HepG2 (cell line): ENCODE measurements around the gene TRIM7. TPM values are rescaled to one million over a fixed set of nuclear protein-coding genes. Genes with fewer than 3 reads are reported as not detected.
A peak's percentile ranks its signal among the peaks of the same experiment; 100 is the strongest.

ENCODE experiments used
- CC2D1A ChIP-seq: sonication (generic); formaldehyde crosslinking; IDR thresholded peaks from 2 replicates; pipeline ENCODE4 v1.8.1; 2023; ENCODE audit warnings: mild to moderate bottlenecking, missing genetic modification reagents
- HES4 ChIP-seq: sonication (generic); formaldehyde crosslinking; IDR thresholded peaks from 2 replicates; pipeline ENCODE4 v1.9.0; 2021; ENCODE audit warnings: mild to moderate bottlenecking, missing genetic modification reagents, borderline replicate concordance
- HOXA5 ChIP-seq: sonication (generic); formaldehyde crosslinking; IDR thresholded peaks from 2 replicates; pipeline ENCODE4 v1.4.0; 2020; ENCODE audit warnings: missing genetic modification reagents
- JDP2 ChIP-seq: sonication (generic); formaldehyde crosslinking; IDR thresholded peaks from 2 replicates; pipeline ENCODE4 v1.8.1; 2022; ENCODE audit warnings: missing genetic modification reagents, borderline replicate concordance
- NFE2 ChIP-seq: sonication (generic); formaldehyde crosslinking; IDR thresholded peaks from 2 replicates; pipeline ENCODE4 v1.4.0; 2020; ENCODE audit warnings: missing genetic modification reagents
- NFYB ChIP-seq: sonication (generic); formaldehyde crosslinking; IDR thresholded peaks from 2 replicates; pipeline ENCODE4 v1.4.0; 2020; ENCODE audit warnings: missing genetic modification reagents
- SALL2 ChIP-seq: sonication (generic); formaldehyde crosslinking; IDR thresholded peaks from 2 replicates; pipeline ENCODE4 v1.8.1; 2023; ENCODE audit warnings: mild to moderate bottlenecking, missing genetic modification reagents, inconsistent platforms
- ZFP82 ChIP-seq: sonication (generic); formaldehyde crosslinking; IDR thresholded peaks from 2 replicates; pipeline ENCODE4 v1.5.1; 2020; ENCODE audit warnings: mild to moderate bottlenecking, missing genetic modification reagents, borderline replicate concordance
- ZNF121 ChIP-seq: sonication (generic); formaldehyde crosslinking; IDR thresholded peaks from 2 replicates; pipeline ENCODE4 v1.5.0; 2020; ENCODE audit warnings: mild to moderate bottlenecking, missing genetic modification reagents
- ZNF557 ChIP-seq: sonication (generic); formaldehyde crosslinking; IDR thresholded peaks from 2 replicates; pipeline ENCODE4 v1.4.0; 2020; ENCODE audit warnings: missing genetic modification reagents
- ZNF75D ChIP-seq: sonication (generic); formaldehyde crosslinking; IDR thresholded peaks from 2 replicates; pipeline ENCODE4 v1.8.1; 2023; ENCODE audit warnings: missing genetic modification reagents, mild to moderate bottlenecking, borderline replicate concordance
- ZNF766 ChIP-seq: sonication (generic); formaldehyde crosslinking; IDR thresholded peaks from 2 replicates; pipeline ENCODE4 v1.5.0; 2020; ENCODE audit warnings: missing genetic modification reagents, borderline replicate concordance
- polyA plus RNA-seq, 8 experiments: library from polyadenylated mRNA; depleted of rRNA in 3 of 8; stranded (reverse) in 7 of 8; unstranded in 1 of 8; fragments of >200 nt; fragmentation: Illumina TruSeq in 4 of 8; extraction: Trizol in 4 of 8; gene quantifications; 2 replicates each; pipeline versions ENCODE4 v1.2.1 to v1.2.3, GENCODE V29; 2011 to 2016; ENCODE audit warnings: low read depth in 4 of 8, missing spikeins in 1 of 8, mixed read lengths in 1 of 8; ENCODE audit not compliant: insufficient read depth in 1 of 8
- total RNA-seq, 5 experiments: library from RNA; depleted of rRNA; stranded (reverse); fragments of >200 nt; fragmentation: Illumina TruSeq; extraction: Trizol; gene quantifications; 2 replicates each; pipeline ENCODE4 v1.2.3, GENCODE V29; 2016; ENCODE audit warnings: low read depth in 1 of 5
- TF ChIP-seq, protein P1 (sequence below): IDR thresholded peaks from 2 replicates; pipeline ENCODE4 v1.4.0; 2020; ENCODE audit warnings: mild to moderate bottlenecking, missing genetic modification reagents
- TF ChIP-seq, protein P2 (sequence below): sonication (generic); formaldehyde crosslinking; IDR thresholded peaks from 2 replicates; pipeline ENCODE4 v1.5.0; 2020; ENCODE audit warnings: missing genetic modification reagents
- TF ChIP-seq, protein P3 (sequence below): sonication (generic); formaldehyde crosslinking; IDR thresholded peaks from 2 replicates; pipeline ENCODE4 v1.4.0; 2020; ENCODE audit warnings: missing genetic modification reagents
- TF ChIP-seq, protein P4 (sequence below): sonication (generic); formaldehyde crosslinking; IDR thresholded peaks from 2 replicates; pipeline ENCODE4 v1.4.0; 2020; ENCODE audit warnings: missing genetic modification reagents

TRIM7 gene
- total and polyA plus RNA-seq, 2 of the 13 experiments (the other 11 are each of a cell fraction or from before 2014, with no cell fraction given), result 0.13 TPM; not detected in 1

DNA sequence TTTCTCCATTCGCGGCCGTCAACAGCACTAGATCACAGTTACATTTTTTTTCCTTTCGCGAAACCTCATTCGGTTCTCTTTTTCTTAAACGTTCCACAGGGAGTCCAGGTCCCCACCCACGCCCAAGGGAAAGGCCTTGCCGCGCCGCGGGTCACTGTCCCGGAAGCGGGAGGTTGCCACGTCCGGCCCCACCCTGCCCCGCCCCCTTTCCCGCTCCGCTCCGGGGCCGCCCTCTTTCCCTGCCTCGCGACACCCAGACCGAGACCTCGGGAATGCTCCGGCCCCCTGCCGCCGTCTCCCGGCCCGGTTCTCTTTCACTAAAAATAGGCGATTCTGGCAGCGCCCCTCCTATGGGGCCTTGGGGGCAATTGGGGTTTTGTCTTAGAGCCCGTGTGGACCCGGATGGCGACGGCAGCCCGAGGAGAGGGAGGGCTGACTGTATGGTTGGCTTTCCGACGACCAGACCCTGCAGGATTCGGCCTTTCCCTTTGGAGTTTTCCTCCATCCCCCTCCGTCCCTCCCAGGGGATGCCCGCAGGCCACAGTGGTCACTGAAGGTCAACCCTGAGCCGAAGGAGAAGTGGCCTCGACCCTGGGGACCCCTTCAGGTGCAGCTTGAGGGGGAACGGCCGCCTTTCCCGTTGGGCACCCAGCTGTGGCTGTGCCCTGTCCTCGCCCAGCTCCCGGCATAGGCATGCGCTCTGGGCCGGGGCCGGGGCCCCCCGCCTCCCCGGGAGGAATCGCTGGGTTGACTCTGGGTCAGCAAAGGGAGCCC, 41.5 kb upstream of the TRIM7 start (continued):
- TF ChIP-seq, protein P1, sequence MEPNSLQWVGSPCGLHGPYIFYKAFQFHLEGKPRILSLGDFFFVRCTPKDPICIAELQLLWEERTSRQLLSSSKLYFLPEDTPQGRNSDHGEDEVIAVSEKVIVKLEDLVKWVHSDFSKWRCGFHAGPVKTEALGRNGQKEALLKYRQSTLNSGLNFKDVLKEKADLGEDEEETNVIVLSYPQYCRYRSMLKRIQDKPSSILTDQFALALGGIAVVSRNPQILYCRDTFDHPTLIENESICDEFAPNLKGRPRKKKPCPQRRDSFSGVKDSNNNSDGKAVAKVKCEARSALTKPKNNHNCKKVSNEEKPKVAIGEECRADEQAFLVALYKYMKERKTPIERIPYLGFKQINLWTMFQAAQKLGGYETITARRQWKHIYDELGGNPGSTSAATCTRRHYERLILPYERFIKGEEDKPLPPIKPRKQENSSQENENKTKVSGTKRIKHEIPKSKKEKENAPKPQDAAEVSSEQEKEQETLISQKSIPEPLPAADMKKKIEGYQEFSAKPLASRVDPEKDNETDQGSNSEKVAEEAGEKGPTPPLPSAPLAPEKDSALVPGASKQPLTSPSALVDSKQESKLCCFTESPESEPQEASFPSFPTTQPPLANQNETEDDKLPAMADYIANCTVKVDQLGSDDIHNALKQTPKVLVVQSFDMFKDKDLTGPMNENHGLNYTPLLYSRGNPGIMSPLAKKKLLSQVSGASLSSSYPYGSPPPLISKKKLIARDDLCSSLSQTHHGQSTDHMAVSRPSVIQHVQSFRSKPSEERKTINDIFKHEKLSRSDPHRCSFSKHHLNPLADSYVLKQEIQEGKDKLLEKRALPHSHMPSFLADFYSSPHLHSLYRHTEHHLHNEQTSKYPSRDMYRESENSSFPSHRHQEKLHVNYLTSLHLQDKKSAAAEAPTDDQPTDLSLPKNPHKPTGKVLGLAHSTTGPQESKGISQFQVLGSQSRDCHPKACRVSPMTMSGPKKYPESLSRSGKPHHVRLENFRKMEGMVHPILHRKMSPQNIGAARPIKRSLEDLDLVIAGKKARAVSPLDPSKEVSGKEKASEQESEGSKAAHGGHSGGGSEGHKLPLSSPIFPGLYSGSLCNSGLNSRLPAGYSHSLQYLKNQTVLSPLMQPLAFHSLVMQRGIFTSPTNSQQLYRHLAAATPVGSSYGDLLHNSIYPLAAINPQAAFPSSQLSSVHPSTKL (CRISPR knock-in tag), result no peak; the same call in 1 of the 2 replicates
- TF ChIP-seq, protein P2, sequence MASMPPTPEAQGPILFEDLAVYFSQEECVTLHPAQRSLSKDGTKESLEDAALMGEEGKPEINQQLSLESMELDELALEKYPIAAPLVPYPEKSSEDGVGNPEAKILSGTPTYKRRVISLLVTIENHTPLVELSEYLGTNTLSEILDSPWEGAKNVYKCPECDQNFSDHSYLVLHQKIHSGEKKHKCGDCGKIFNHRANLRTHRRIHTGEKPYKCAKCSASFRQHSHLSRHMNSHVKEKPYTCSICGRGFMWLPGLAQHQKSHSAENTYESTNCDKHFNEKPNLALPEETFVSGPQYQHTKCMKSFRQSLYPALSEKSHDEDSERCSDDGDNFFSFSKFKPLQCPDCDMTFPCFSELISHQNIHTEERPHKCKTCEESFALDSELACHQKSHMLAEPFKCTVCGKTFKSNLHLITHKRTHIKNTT, result no peak
- TF ChIP-seq HOXA5 (CRISPR knock-in tag) (peak; percentile 60), ZNF766 (CRISPR knock-in tag) (no peak; the same call in 1 of the 2 replicates), JDP2 (CRISPR knock-in tag) (no peak; the same call in 1 of the 2 replicates), NFYB (CRISPR knock-in tag) (no peak), CC2D1A (CRISPR knock-in tag) (no peak), ZNF121 (no peak), ZFP82 (CRISPR knock-in tag) (no peak), ZNF75D (CRISPR knock-in tag) (peak; percentile 55; the same call in 1 of the 2 replicates), HES4 (CRISPR knock-in tag) (no peak), ZNF557 (CRISPR knock-in tag) (0 out of 2 replicates have a peak, but pooled peaks have one; percentile 39), SALL2 (CRISPR knock-in tag) (no peak), NFE2 (no peak)
- TF ChIP-seq, protein P3, sequence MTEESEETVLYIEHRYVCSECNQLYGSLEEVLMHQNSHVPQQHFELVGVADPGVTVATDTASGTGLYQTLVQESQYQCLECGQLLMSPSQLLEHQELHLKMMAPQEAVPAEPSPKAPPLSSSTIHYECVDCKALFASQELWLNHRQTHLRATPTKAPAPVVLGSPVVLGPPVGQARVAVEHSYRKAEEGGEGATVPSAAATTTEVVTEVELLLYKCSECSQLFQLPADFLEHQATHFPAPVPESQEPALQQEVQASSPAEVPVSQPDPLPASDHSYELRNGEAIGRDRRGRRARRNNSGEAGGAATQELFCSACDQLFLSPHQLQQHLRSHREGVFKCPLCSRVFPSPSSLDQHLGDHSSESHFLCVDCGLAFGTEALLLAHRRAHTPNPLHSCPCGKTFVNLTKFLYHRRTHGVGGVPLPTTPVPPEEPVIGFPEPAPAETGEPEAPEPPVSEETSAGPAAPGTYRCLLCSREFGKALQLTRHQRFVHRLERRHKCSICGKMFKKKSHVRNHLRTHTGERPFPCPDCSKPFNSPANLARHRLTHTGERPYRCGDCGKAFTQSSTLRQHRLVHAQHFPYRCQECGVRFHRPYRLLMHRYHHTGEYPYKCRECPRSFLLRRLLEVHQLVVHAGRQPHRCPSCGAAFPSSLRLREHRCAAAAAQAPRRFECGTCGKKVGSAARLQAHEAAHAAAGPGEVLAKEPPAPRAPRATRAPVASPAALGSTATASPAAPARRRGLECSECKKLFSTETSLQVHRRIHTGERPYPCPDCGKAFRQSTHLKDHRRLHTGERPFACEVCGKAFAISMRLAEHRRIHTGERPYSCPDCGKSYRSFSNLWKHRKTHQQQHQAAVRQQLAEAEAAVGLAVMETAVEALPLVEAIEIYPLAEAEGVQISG, result peak; percentile 72
- TF ChIP-seq, protein P4, sequence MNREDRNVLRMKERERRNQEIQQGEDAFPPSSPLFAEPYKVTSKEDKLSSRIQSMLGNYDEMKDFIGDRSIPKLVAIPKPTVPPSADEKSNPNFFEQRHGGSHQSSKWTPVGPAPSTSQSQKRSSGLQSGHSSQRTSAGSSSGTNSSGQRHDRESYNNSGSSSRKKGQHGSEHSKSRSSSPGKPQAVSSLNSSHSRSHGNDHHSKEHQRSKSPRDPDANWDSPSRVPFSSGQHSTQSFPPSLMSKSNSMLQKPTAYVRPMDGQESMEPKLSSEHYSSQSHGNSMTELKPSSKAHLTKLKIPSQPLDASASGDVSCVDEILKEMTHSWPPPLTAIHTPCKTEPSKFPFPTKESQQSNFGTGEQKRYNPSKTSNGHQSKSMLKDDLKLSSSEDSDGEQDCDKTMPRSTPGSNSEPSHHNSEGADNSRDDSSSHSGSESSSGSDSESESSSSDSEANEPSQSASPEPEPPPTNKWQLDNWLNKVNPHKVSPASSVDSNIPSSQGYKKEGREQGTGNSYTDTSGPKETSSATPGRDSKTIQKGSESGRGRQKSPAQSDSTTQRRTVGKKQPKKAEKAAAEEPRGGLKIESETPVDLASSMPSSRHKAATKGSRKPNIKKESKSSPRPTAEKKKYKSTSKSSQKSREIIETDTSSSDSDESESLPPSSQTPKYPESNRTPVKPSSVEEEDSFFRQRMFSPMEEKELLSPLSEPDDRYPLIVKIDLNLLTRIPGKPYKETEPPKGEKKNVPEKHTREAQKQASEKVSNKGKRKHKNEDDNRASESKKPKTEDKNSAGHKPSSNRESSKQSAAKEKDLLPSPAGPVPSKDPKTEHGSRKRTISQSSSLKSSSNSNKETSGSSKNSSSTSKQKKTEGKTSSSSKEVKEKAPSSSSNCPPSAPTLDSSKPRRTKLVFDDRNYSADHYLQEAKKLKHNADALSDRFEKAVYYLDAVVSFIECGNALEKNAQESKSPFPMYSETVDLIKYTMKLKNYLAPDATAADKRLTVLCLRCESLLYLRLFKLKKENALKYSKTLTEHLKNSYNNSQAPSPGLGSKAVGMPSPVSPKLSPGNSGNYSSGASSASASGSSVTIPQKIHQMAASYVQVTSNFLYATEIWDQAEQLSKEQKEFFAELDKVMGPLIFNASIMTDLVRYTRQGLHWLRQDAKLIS, result no peak; the same call in 1 of the 2 replicates
